HEK293 (cell line): ENCODE measurements around the gene NCEH1.

ENCODE experiments used
- CTCF ChIA-PET: fragments of 350-600 bp; formaldehyde crosslinking; extraction: SDS; loops from one replicate; lab custom pipeline; 2021; ENCODE audit warnings: antibody characterized with exemption; lab: Yijun Ruan, JAX
- POLR2A ChIA-PET: fragments of 300-600 bp; formaldehyde crosslinking; extraction: SDS; loops from one replicate; lab custom pipeline; 2020; ENCODE audit warnings: antibody characterized with exemption, inconsistent platforms; lab: Yijun Ruan, JAX
- H3K27ac ChIP-seq: fragments of 200-500 bp; sonication (Bioruptor generic); 2 replicates; pipeline ENCODE4 v1.5.1; 2014; ENCODE audit warnings: low read depth, low read length, control low read depth, inconsistent platforms; ENCODE audit errors: extremely low read depth
- H3K36me3 ChIP-seq, 2 experiments: fragments of 200-500 bp in 1 of 2; sonication (Bioruptor generic) in 1 of 2; 1 replicate in 1 of 2; 2 replicates in 1 of 2; pipeline ENCODE4 v1.5.1; 2014 to 2017; ENCODE audit warnings: inconsistent platforms in 2 of 2, low read length in 2 of 2; ENCODE audit not compliant: control insufficient read depth in 2 of 2, insufficient read depth in 1 of 2
- H3K4me1 ChIP-seq: fragments of 200-500 bp; sonication (Bioruptor generic); 2 replicates; pipeline ENCODE4 v1.5.1; 2014; ENCODE audit warnings: mild to moderate bottlenecking, low read length, inconsistent platforms; ENCODE audit not compliant: control insufficient read depth, insufficient read depth
- H3K4me3 ChIP-seq: 2 replicates; pipeline ENCODE4 v1.5.1; 2011; ENCODE audit warnings: low read depth, mild to moderate bottlenecking, control low read depth, low read length, moderate library complexity
- H3K9me3 ChIP-seq: fragments of 200-500 bp; sonication (Bioruptor generic); 2 replicates; pipeline ENCODE4 v1.5.1; 2014; ENCODE audit warnings: low read depth, low read length, inconsistent platforms; ENCODE audit not compliant: control insufficient read depth, insufficient read depth
- GLI4 ChIP-seq: fragments of 450-650 bp; formaldehyde crosslinking; IDR thresholded peaks from 2 replicates; pipeline ENCODE4 v1.5.1; 2016; ENCODE audit warnings: missing biosample characterization, missing genetic modification characterization
- PRDM4 ChIP-seq: fragments of 450-650 bp; formaldehyde crosslinking; IDR thresholded peaks from 2 replicates; pipeline ENCODE4 v1.5.1; 2017; ENCODE audit warnings: missing biosample characterization, missing genetic modification characterization
- TCF7L2 ChIP-seq: IDR thresholded peaks from 2 replicates; pipeline ENCODE4 v1.6.1; 2011; ENCODE audit warnings: low read depth, mild to moderate bottlenecking, inconsistent platforms, low read length, moderate library complexity, borderline replicate concordance
- ZBTB1 ChIP-seq: fragments of 450-650 bp; formaldehyde crosslinking; IDR thresholded peaks from 2 replicates; pipeline ENCODE4 v1.5.1; 2016; ENCODE audit warnings: missing biosample characterization, missing genetic modification characterization
- ZBTB10 ChIP-seq: fragments of 450-650 bp; formaldehyde crosslinking; IDR thresholded peaks from 2 replicates; pipeline ENCODE4 v1.5.1; 2016; ENCODE audit warnings: missing biosample characterization, missing genetic modification characterization
- ZBTB17 ChIP-seq: fragments of 450-650 bp; formaldehyde crosslinking; IDR thresholded peaks from 2 replicates; pipeline ENCODE4 v1.5.1; 2016; ENCODE audit warnings: missing biosample characterization, missing genetic modification characterization
- ZNF148 ChIP-seq: fragments of 450-650 bp; formaldehyde crosslinking; IDR thresholded peaks from 2 replicates; pipeline ENCODE4 v1.5.0; 2017; ENCODE audit warnings: missing biosample characterization, missing genetic modification characterization, borderline replicate concordance
- ZNF223 ChIP-seq: fragments of 450-650 bp; formaldehyde crosslinking; IDR thresholded peaks from 2 replicates; pipeline ENCODE4 v1.5.1; 2016; ENCODE audit warnings: missing biosample characterization, missing genetic modification characterization
- ZNF248 ChIP-seq: fragments of 450-650 bp; formaldehyde crosslinking; IDR thresholded peaks from 2 replicates; pipeline ENCODE4 v1.5.1; 2017; ENCODE audit warnings: missing biosample characterization, missing genetic modification characterization
- ZNF366 ChIP-seq: fragments of 450-650 bp; formaldehyde crosslinking; conservative IDR thresholded peaks from 2 replicates; pipeline ENCODE4 v1.5.1; 2016; ENCODE audit warnings: missing biosample characterization, missing genetic modification characterization
- ZNF488 ChIP-seq: fragments of 450-650 bp; formaldehyde crosslinking; IDR thresholded peaks from 2 replicates; pipeline ENCODE4 v1.5.1; 2016; ENCODE audit warnings: missing biosample characterization, missing genetic modification characterization
- ZNF529 ChIP-seq: fragments of 450-650 bp; formaldehyde crosslinking; IDR thresholded peaks from 2 replicates; pipeline ENCODE4 v1.5.1; 2017; ENCODE audit warnings: missing genetic modification characterization, missing biosample characterization; ENCODE audit not compliant: insufficient replicate concordance
- ZNF600 ChIP-seq: fragments of 450-650 bp; formaldehyde crosslinking; IDR thresholded peaks from 2 replicates; pipeline ENCODE4 v1.5.1; 2016; ENCODE audit warnings: missing biosample characterization, missing genetic modification characterization
- ZNF626 ChIP-seq: fragments of 450-650 bp; sonication (Bioruptor Pico); formaldehyde crosslinking; IDR thresholded peaks from 2 replicates; pipeline ENCODE4 v1.5.1; 2018; ENCODE audit warnings: missing biosample characterization, missing genetic modification characterization, inconsistent platforms
- ZNF692 ChIP-seq: fragments of 450-650 bp; formaldehyde crosslinking; IDR thresholded peaks from 2 replicates; pipeline ENCODE4 v1.5.1; 2016; ENCODE audit warnings: missing biosample characterization, missing genetic modification characterization
- ZNF704 ChIP-seq: fragments of 450-650 bp; formaldehyde crosslinking; IDR thresholded peaks from 2 replicates; pipeline ENCODE4 v1.5.1; 2016; ENCODE audit warnings: missing biosample characterization, missing genetic modification characterization
- ZNF830 ChIP-seq: fragments of 450-650 bp; IDR thresholded peaks from 2 replicates; pipeline ENCODE4 v1.5.0; 2018; ENCODE audit warnings: missing biosample characterization, missing genetic modification characterization, low read depth, mild to moderate bottlenecking, moderate library complexity
- ZSCAN23 ChIP-seq: fragments of 450-650 bp; formaldehyde crosslinking; IDR thresholded peaks from 2 replicates; pipeline ENCODE4 v1.5.1; 2016; ENCODE audit warnings: missing biosample characterization, missing genetic modification characterization
- ZXDB ChIP-seq: fragments of 450-650 bp; formaldehyde crosslinking; IDR thresholded peaks from 2 replicates; pipeline ENCODE4 v1.5.1; 2016; ENCODE audit warnings: missing biosample characterization, missing genetic modification characterization
- TF ChIP-seq, protein P1 (sequence below): fragments of 450-650 bp; formaldehyde crosslinking; IDR thresholded peaks from 2 replicates; pipeline ENCODE4 v1.5.1; 2016; ENCODE audit warnings: missing biosample characterization, missing genetic modification characterization

NCEH1 gene

DNA sequence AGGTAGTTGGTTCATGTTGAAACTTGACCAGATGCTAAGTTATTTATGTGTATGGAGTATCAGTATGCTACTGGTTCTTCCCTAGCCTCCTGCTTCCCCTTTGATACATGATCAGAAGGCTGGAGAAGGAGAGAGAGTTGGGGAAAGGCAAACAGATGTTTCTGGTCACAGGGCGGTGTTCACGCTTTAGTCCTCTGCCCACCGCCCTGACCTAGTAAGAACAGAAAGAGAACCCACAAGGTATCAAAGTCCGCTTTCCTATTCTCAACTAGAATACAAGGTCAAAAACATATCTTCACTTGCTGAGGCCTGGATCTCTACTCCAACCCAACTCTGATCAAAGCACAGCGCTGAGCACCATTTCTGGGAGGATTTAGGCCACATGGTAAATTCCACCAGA is 55.5 kb downstream of the NCEH1 start:
- Histone ChIP-seq H3K4me1 (no peaks in the 10 kb centered on the region), H3K4me3 (no peak overlapping the region), H3K9me3 (no peaks in the 10 kb centered on the region), H3K27ac (no peak overlapping the region), H3K36me3 (no peaks in the 10 kb centered on the region)
- TF ChIP-seq ZBTB17 (tag by site-specific recombination) (no peak), ZXDB (tag by site-specific recombination) (no peak), ZNF223 (no peak), ZNF366 (tag by site-specific recombination) (no peak), ZSCAN23 (tag by site-specific recombination) (no peak), ZNF692 (tag by site-specific recombination) (no peak), ZNF148 (no peak), ZBTB1 (tag by site-specific recombination) (no peak), GLI4 (tag by site-specific recombination) (no peak)
- ChIA-PET POLR2A (no interaction called here), CTCF (no interaction called here)

DNA sequence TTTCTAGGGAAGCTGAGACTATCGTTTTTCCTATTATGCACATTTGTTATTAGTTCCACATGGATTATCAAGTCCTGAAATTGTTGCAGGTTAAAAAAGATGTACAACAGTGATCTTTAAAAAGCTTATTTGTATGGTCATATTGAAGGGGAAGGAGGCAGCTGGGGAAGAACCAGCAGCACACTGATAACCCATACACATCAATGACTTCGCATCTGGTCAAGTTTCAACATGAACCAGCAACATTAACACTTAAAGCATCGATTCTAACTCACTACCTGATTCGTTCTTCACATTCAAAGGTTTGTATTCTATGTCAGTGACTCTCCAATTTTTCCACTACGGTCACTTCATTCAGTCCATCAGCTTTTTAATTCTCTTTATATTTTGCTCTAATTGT is 56.4 kb downstream of the NCEH1 start:
- Histone ChIP-seq H3K9me3 (no peaks in the 10 kb centered on the region), H3K4me3 (no peak overlapping the region), H3K4me1 (no peaks in the 10 kb centered on the region), H3K27ac (no peak overlapping the region), H3K36me3 (no peaks in the 10 kb centered on the region)
- ChIA-PET POLR2A (no interaction called here), CTCF (interaction anchor here (1.6 kb wide), 1 partner anchor 12 kb away, joined by 6 read pairs; no protein-coding TSS in a partner anchor)
- TF ChIP-seq, protein P1, sequence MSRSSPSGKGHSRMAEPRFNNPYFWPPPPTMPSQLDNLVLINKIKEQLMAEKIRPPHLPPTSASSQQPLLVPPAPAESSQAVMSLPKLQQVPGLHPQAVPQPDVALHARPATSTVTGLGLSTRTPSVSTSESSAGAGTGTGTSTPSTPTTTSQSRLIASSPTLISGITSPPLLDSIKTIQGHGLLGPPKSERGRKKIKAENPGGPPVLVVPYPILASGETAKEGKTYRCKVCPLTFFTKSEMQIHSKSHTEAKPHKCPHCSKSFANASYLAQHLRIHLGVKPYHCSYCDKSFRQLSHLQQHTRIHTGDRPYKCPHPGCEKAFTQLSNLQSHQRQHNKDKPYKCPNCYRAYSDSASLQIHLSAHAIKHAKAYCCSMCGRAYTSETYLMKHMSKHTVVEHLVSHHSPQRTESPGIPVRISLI: no peak
- TF ChIP-seq ZBTB10 (no peak), ZNF600 (tag by site-specific recombination) (no peak), ZNF488 (tag by site-specific recombination) (no peak), TCF7L2 (no peak), ZNF248 (tag by site-specific recombination) (no peak), ZNF529 (tag by site-specific recombination) (no peak), ZNF626 (tag by site-specific recombination) (no peak), PRDM4 (tag by site-specific recombination) (no peak), ZNF830 (no peak), ZNF704 (tag by site-specific recombination) (no peak)
